GM12874 (cell line): Measurements from ENCODE around the gene PARL.

Experiments
- TF ChIP-seq, protein P1 (sequence below): IDR thresholded peaks from 2 replicates; pipeline ENCODE4 v1.5.1; 2011; ENCODE audit warnings: low read depth, mild to moderate bottlenecking, control low read depth, low read length, moderate library complexity; ENCODE audit not compliant: insufficient read depth

The PARL gene

DNA sequence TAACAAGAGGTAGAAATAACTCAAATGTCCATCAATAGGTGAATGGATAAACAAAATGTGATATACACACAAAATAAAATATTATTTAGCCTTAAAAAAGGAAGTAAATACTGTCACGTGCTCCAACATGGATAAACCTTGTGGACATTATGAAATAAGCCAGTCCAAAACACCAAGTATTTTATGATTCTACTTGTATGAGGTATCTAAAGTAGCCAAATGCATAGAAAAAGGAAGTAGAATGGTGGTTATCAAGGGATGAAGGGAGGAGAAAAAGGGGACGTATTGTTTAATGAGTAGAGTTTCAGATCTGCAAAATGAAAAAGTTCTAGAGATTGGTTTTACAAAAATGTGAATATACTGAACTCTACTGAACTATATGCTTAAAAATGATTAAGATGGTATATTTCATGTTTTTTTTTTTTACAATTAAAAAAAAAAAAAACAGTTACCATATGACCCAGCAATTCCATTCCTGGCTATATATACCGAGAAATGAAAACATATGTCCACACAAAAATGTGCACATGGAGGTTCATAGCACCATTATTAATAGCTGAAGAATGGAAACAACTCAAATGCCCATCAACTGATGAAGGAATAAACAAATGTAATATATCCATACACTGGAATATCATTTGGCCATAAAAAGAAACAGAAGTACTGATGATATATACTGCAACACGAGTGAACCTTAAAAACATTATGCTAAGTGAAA is 30.2 kb downstream of the PARL start:
- TF ChIP-seq, protein P1, sequence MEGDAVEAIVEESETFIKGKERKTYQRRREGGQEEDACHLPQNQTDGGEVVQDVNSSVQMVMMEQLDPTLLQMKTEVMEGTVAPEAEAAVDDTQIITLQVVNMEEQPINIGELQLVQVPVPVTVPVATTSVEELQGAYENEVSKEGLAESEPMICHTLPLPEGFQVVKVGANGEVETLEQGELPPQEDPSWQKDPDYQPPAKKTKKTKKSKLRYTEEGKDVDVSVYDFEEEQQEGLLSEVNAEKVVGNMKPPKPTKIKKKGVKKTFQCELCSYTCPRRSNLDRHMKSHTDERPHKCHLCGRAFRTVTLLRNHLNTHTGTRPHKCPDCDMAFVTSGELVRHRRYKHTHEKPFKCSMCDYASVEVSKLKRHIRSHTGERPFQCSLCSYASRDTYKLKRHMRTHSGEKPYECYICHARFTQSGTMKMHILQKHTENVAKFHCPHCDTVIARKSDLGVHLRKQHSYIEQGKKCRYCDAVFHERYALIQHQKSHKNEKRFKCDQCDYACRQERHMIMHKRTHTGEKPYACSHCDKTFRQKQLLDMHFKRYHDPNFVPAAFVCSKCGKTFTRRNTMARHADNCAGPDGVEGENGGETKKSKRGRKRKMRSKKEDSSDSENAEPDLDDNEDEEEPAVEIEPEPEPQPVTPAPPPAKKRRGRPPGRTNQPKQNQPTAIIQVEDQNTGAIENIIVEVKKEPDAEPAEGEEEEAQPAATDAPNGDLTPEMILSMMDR: no peak

DNA sequence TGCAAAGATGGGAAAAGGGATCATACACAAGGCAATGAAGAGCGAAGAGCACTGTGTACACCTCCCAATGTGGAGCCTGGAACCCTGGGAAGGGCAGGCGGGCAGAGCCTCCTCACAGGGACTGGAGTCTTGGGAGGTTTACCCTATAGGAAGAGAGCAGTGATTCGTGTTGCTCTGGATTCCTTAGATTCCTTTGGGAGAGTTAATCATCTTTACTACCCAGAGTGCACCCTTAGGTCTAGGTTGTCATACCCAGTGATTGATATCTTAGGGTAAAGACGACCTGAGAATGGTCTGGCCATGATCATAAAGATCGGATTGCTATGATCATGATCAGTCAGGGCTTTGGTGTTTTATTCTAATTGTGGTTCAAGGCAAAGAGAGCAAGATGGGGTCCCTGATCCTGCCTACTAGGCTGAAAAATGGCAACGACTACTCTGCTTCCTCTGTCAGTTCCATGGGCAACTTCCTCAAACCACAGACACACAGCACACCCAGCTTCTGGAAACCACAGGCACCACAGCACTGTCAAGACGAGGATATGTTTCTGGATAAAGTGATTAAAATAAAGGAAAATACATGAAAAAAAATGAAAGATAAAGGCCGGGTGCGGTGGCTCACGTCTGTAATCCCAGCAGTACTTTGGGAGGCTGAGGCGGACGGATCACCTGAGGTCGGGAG is 38.9 kb downstream of the PARL start:
- TF ChIP-seq, protein P1: no peak

DNA sequence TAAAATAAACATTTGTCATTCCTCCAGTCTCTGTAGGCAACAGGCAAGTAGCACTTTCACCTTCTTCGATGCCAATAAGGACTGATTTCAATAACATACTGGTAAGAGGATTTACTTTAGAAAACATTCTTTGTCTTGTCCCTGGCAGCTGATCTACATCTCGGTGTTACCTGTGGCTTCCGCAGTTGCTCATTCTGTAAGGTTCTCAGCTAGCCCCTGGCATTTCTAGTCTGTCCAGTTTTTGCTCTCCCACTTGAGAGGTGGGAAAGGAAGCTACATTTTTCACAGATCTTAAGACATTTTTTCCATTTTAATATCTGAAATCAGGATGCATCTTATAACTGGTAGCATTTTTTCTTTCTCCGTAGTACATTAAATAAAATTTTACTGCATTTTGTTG is 39.6 kb downstream of the PARL start:
- TF ChIP-seq, protein P1: no peak

DNA sequence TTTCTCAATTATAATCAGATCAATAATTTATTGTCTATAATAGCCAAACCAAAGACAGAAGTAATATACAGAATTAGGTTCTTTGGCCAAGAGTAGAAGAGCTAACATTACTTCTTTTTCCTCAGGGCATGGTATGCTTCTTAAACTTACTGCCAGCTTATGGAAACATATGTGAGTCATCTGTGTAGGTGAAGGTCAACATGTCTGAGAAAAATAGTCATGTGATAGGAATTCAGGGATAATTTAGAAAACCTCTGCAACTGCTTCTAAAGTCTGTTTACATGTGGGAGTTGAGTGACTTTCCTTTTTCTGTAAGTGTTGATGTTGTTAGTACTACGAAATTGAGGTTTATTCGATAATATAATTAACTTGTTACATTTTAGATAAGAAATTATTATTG is 40.1 kb downstream of the PARL start:
- TF ChIP-seq, protein P1: no peak

DNA sequence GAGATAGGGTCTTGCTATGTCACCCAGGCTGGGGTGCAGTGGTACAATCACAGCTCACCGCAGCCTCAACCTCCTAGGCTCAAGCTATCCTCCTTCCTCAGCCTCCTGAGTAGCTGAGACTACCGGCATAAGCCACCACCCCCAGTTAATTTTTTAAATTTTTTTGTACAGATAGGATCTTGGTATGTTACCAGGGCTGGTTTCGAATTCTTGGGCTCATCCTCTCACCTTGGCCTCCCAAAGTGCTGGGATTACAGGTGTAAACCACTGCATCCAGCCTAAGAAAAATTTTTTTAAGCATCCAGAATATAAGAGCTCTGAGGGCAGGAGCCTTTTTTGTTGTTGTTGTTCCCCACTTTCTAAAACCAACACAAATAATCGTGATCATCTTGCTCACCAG is 44.9 kb downstream of the PARL start:
- TF ChIP-seq, protein P1: no peak

DNA sequence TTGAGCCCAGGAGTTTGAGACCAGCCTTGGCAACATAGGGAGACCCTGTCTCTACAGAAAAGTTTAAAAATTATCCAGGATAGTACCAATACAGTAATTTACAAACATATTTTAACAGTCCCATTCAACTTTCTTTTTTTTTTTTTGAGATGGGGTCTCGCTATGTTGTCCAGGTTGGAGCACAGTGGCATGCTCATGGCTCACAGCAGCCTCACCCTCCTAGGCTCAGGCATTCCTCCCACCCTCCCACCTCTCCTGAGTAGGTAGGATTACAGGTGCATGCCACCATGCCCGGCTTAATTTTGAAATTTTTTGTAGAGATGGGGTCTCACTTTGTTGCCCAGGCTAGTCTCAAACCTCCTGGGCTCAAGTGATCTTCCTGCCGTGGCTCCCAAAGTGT is 46.8 kb downstream of the PARL start:
- TF ChIP-seq, protein P1: no peak

DNA sequence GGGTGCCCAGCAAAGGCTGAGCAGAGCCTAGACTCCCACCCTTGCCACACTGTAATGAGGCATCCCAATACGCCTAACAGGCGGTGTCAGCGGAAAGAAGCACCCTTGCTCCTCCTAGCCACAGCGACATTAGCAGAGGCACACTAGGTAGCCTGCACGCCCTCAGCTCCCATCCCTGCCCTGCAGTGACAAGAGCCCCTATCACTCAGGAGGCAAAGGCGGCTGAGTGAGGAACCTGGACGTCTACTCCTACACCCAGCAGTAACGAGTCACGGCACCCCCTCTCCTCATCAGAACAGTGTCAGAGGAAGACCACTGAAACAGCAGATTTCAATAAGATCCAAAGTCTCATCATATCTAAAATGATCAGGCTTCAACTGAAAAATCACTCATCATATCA is 47.3 kb downstream of the PARL start:
- TF ChIP-seq, protein P1: no peak
